Vagina (tissue), 2 donors: Measurements from ENCODE around the gene ZNF669.

Experiments used
- CTCF ChIP-seq, 3 experiments: fragments of 450-650 bp in 2 of 3; fragments of 200-600 bp in 1 of 3; sonication (generic) in 1 of 3; IDR thresholded peaks; one replicate each; pipeline ENCODE4 v1.5.1; 2017 to 2019; ENCODE audit warnings: antibody characterized with exemption in 3 of 3, mild to moderate bottlenecking in 2 of 3, moderate library complexity in 2 of 3
- POLR2A ChIP-seq, 2 donors: fragments of 450-650 bp; IDR thresholded peaks; one replicate each; pipeline ENCODE4 v1.6.1; 2017; ENCODE audit warnings: antibody characterized with exemption in 2 of 2, mild to moderate bottlenecking in 2 of 2, moderate library complexity in 2 of 2
- POLR2AphosphoS5 ChIP-seq, 2 donors: sonication (generic); formaldehyde crosslinking; IDR thresholded peaks; one replicate each; pipeline ENCODE4 v1.9.0; 2017; ENCODE audit warnings: antibody characterized with exemption in 2 of 2, mild to moderate bottlenecking in 2 of 2, low read depth in 1 of 2; ENCODE audit not compliant: insufficient read depth in 1 of 2

DNA sequence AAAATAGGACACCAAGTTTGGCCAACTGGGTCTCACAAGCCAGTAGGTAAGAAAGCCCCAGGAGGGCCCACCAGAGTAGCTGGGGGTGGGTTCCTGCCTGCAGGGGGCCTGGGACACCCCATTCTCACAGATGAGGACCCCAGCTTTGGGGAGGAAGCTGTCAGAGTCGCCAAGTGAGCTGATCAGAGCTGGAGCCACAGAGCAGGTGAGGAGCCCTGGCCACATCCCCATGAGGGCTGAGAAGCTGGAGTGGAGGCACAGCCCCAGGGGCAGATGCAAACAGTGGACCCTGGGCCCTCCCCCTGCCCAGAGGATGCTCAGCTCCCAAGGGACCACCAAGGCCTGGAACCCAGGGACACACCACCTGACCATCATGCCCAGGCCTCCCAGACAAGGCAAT, 16.9 kb downstream of the ZNF669 start:
- TF ChIP-seq CTCF (IDR thresholded peaks at IDR 0.05) (no peak), POLR2A (IDR thresholded peaks at IDR 0.05) (no peak), POLR2AphosphoS5 (IDR thresholded peaks at IDR 0.05; ENCODE audit: insufficient read depth in 1 of 2, low read depth in 1 of 2) (no peak)
